ENCODE measurements around the gene TATDN2. TPM values are rescaled to one million over a fixed set of nuclear protein-coding genes. Genes with fewer than 3 reads are reported as not detected.
A peak's percentile ranks its signal among the peaks of the same experiment; 100 is the strongest.

TATDN2 gene
- total RNA-seq, 1 donor from 2014 or later: 34.5 TPM

- no peak for DNase-seq (ENCODE audit: low spot score, unreplicated experiment)
- Mint-ChIP-seq H3K4me1 (ENCODE audit: low read depth) (no peaks in the 10 kb centered on the region), H3K27me3 (no peaks in the 10 kb centered on the region), H3K36me3 (ENCODE audit: insufficient read depth) (no peaks in the 10 kb centered on the region), H3K27ac (no peak overlapping the region), H3K4me3 (ENCODE audit: low read depth) (no peak overlapping the region), H3K9me3 (ENCODE audit: low read depth) (no peaks in the 10 kb centered on the region)
- no peak for TF ChIP-seq CTCF (IDR thresholded peaks at IDR 0.05; ENCODE audit: unreplicated experiment)
These were observed 14.3 kb upstream of the TATDN2 start for GRCh38 chr3:10233988-10234387.

- TF ChIP-seq CTCF (IDR thresholded peaks at IDR 0.05; ENCODE audit: unreplicated experiment): no peak
- no peak overlapping the region for H3K4me3 Mint-ChIP-seq (ENCODE audit: low read depth)
- no peaks in the 10 kb centered on the region for H3K9me3 Mint-ChIP-seq (ENCODE audit: low read depth)
- no peaks in the 10 kb centered on the region for H3K36me3 Mint-ChIP-seq (ENCODE audit: insufficient read depth)
- no peaks in the 10 kb centered on the region for H3K4me1 Mint-ChIP-seq (ENCODE audit: low read depth)
- DNase-seq (ENCODE audit: low spot score, unreplicated experiment): no peak
- H3K27me3 Mint-ChIP-seq: no peaks in the 10 kb centered on the region
- H3K27ac Mint-ChIP-seq: no peak overlapping the region
These were observed 13.6 kb upstream of the TATDN2 start for GRCh38 chr3:10234526-10235230.

GRCh38 chr3:10235551-10235950 is 12.7 kb upstream of the TATDN2 start:
- no peak for DNase-seq (ENCODE audit: low spot score, unreplicated experiment)
- no peaks in the 10 kb centered on the region for H3K27me3 Mint-ChIP-seq
- no peaks in the 10 kb centered on the region for H3K4me1 Mint-ChIP-seq (ENCODE audit: low read depth)
- H3K27ac Mint-ChIP-seq: no peak overlapping the region
- H3K9me3 Mint-ChIP-seq (ENCODE audit: low read depth): no peaks in the 10 kb centered on the region
- no peaks in the 10 kb centered on the region for H3K36me3 Mint-ChIP-seq (ENCODE audit: insufficient read depth)
- no peak overlapping the region for H3K4me3 Mint-ChIP-seq (ENCODE audit: low read depth)
- no peak for TF ChIP-seq CTCF (IDR thresholded peaks at IDR 0.05; ENCODE audit: unreplicated experiment)

GRCh38 chr3:10238345-10239183 is 9.7 kb upstream of the TATDN2 start:
- H3K27ac Mint-ChIP-seq: peak overlapping the region; percentile 33
- no peaks in the 10 kb centered on the region for H3K9me3 Mint-ChIP-seq (ENCODE audit: low read depth)
- H3K4me1 Mint-ChIP-seq (ENCODE audit: low read depth): no peaks in the 10 kb centered on the region
- DNase-seq (ENCODE audit: low spot score, unreplicated experiment): no peak
- no peak for TF ChIP-seq CTCF (IDR thresholded peaks at IDR 0.05; ENCODE audit: unreplicated experiment)
- no peaks in the 10 kb centered on the region for H3K36me3 Mint-ChIP-seq (ENCODE audit: insufficient read depth)
- H3K27me3 Mint-ChIP-seq: no peaks in the 10 kb centered on the region
- H3K4me3 Mint-ChIP-seq (ENCODE audit: low read depth): no peak overlapping the region

GRCh38 chr3:10240799-10241198 is 7.5 kb upstream of the TATDN2 start:
- H3K27ac Mint-ChIP-seq: no peak overlapping the region
- no peaks in the 10 kb centered on the region for H3K36me3 Mint-ChIP-seq (ENCODE audit: insufficient read depth)
- H3K4me1 Mint-ChIP-seq (ENCODE audit: low read depth): no peaks in the 10 kb centered on the region
- TF ChIP-seq CTCF (IDR thresholded peaks at IDR 0.05; ENCODE audit: unreplicated experiment): no peak
- H3K4me3 Mint-ChIP-seq (ENCODE audit: low read depth): no peak overlapping the region
- no peak for DNase-seq (ENCODE audit: low spot score, unreplicated experiment)
- no peaks in the 10 kb centered on the region for H3K27me3 Mint-ChIP-seq
- H3K9me3 Mint-ChIP-seq (ENCODE audit: low read depth): peaks cover 6% of the 10 kb centered on the region

All from progenitor cell of endocrine pancreas (in vitro differentiated cells).